Tibial artery (tissue), 4 donors: Measurements from ENCODE around the gene TLX1.

Source experiments
- DNase-seq, 2 donors: peaks; one replicate each; pipeline ENCODE4 v3.0.0-alpha.2; 2019
- H3K27ac ChIP-seq, 2 donors: fragments of 200-600 bp; sonication (generic) in 1 of 2; 1 replicate in 1 of 2; 2 replicates in 1 of 2; pipeline ENCODE4 v1.5.1; 2018 to 2019; ENCODE audit warnings: mild to moderate bottlenecking in 1 of 2
- H3K27me3 ChIP-seq, 2 donors: fragments of 200-600 bp; sonication (generic) in 1 of 2; one replicate each; pipeline versions ENCODE4 v1.5.1 to v1.6.0; 2016 to 2019
- H3K36me3 ChIP-seq, 3 donors: fragments of 200-600 bp; sonication (generic) in 2 of 3; one replicate each; pipeline ENCODE4 v1.5.1; 2016 to 2019; ENCODE audit warnings: mild to moderate bottlenecking in 2 of 3
- H3K4me1 ChIP-seq, 4 donors: fragments of 200-600 bp; sonication (generic) in 2 of 4; 1 replicate in 3 of 4; 2 replicates in 1 of 4; pipeline ENCODE4 v1.5.1; 2016 to 2019
- H3K4me3 ChIP-seq, 2 donors: fragments of 200-600 bp; sonication (generic) in 1 of 2; 1 replicate in 1 of 2; 2 replicates in 1 of 2; pipeline ENCODE4 v1.5.1; 2018 to 2019; ENCODE audit warnings: mild to moderate bottlenecking in 2 of 2
- H3K9me3 ChIP-seq, 3 donors: fragments of 200-600 bp; sonication (generic) in 1 of 3; one replicate each; pipeline ENCODE4 v1.5.1; 2016 to 2019
- intact Hi-C: fragments of 100-400 bp; cut with DNase I; formaldehyde crosslinking; loops from one replicate; pipeline ENCODE4 v1.15.0; 2023; ENCODE audit warnings: low total_unique reads
- TF ChIP-seq, protein P1 (sequence below), 2 experiments: fragments of 200-600 bp in 1 of 2; fragments of 450-650 bp in 1 of 2; IDR thresholded peaks; one replicate each; pipeline ENCODE4 v1.5.1; 2017 to 2019; ENCODE audit warnings: antibody characterized with exemption in 2 of 2, mild to moderate bottlenecking in 1 of 2, moderate library complexity in 1 of 2

TLX1 gene

DNA sequence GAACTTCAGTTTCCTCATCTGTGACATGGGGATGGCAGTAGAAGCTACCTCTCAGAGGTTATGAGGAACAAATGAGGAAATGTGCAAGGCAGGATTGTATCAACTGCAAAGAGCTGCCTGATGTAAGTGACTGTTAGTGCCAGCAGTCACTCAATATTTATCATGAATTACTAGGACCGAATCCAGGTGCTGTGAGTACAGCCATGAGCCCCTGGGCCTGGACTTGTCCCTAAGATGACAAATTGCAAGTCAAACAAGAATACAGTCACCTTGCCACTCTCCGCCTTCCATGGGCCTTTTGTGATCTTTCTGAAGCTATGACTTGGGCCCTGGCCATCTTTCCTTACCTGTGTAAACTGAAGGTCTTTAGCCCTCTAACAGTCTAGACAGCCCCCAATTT, 27.7 kb upstream of the TLX1 start:
- no peaks in the 10 kb centered on the region for H3K36me3 ChIP-seq
- H3K27me3 ChIP-seq = peaks cover 0 to 65% of the 10 kb centered on the region in 2 donors
- no peak overlapping the region for H3K4me3 ChIP-seq
- no peak for DNase-seq
- intact Hi-C loops = no loop called here
- TF ChIP-seq, protein P1, sequence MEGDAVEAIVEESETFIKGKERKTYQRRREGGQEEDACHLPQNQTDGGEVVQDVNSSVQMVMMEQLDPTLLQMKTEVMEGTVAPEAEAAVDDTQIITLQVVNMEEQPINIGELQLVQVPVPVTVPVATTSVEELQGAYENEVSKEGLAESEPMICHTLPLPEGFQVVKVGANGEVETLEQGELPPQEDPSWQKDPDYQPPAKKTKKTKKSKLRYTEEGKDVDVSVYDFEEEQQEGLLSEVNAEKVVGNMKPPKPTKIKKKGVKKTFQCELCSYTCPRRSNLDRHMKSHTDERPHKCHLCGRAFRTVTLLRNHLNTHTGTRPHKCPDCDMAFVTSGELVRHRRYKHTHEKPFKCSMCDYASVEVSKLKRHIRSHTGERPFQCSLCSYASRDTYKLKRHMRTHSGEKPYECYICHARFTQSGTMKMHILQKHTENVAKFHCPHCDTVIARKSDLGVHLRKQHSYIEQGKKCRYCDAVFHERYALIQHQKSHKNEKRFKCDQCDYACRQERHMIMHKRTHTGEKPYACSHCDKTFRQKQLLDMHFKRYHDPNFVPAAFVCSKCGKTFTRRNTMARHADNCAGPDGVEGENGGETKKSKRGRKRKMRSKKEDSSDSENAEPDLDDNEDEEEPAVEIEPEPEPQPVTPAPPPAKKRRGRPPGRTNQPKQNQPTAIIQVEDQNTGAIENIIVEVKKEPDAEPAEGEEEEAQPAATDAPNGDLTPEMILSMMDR (IDR thresholded peaks at IDR 0.05) = no peak
- no peaks in the 10 kb centered on the region for H3K4me1 ChIP-seq
- H3K27ac ChIP-seq = no peak overlapping the region
- H3K9me3 ChIP-seq = no peaks in the 10 kb centered on the region

DNA sequence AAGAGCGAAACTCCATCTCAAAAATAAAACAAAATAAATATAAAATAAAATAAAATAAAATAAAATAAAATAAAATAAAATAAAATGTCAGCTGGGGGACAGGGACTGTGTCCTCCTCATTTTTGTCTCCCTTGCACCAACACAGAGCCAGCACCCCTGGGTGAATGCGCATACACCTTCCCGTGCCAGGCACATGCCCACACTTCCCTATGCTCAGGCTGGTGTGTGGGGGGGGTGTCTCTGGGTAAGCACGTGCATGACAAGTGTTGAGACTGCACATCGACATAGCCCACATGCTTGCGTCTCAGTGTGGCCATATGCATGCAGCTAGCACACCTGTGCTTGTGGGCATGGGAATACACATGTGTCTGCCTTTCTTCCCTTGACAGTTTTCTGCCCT, 24.7 kb upstream of the TLX1 start:
- no peak overlapping the region for H3K4me3 ChIP-seq

DNA sequence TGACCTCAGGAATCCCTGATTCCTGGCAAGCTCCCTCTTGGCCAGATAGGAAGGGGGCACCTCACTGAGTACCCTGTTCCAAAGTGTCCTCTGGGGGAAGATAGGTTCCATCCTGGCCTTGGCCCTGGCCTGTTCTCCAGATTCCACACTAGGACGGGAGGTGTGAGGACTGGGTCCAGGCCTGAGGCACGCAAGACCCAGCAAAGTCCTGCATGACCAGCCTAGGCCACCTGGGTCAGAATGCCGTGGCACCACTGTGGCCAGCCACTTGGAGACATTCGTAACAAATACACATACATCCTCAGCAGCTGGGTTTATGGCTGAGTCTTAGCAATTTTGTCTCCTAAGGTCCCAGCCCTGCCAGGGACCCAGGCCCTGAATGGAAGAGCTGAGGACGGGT, 23.3 kb upstream of the TLX1 start:
- intact Hi-C loops = no loop called here
- TF ChIP-seq, protein P1 (IDR thresholded peaks at IDR 0.05) = no peak
- Histone ChIP-seq H3K4me3 (no peak overlapping the region), H3K27me3 (peaks cover 0 to 60% of the 10 kb centered on the region in 2 donors), H3K9me3 (no peaks in the 10 kb centered on the region), H3K27ac (no peak overlapping the region), H3K4me1 (no peaks in the 10 kb centered on the region), H3K36me3 (no peaks in the 10 kb centered on the region)
- no peak for DNase-seq

More for the DNA sequence above, 24.7 kb upstream of the TLX1 start:
- Histone ChIP-seq H3K27ac (no peak overlapping the region), H3K4me1 (no peaks in the 10 kb centered on the region), H3K36me3 (no peaks in the 10 kb centered on the region), H3K27me3 (peaks cover 0 to 59% of the 10 kb centered on the region in 2 donors), H3K9me3 (no peaks in the 10 kb centered on the region)
- intact Hi-C loops = no loop called here
- TF ChIP-seq, protein P1 (IDR thresholded peaks at IDR 0.05) = no peak
- DNase-seq = no peak

DNA sequence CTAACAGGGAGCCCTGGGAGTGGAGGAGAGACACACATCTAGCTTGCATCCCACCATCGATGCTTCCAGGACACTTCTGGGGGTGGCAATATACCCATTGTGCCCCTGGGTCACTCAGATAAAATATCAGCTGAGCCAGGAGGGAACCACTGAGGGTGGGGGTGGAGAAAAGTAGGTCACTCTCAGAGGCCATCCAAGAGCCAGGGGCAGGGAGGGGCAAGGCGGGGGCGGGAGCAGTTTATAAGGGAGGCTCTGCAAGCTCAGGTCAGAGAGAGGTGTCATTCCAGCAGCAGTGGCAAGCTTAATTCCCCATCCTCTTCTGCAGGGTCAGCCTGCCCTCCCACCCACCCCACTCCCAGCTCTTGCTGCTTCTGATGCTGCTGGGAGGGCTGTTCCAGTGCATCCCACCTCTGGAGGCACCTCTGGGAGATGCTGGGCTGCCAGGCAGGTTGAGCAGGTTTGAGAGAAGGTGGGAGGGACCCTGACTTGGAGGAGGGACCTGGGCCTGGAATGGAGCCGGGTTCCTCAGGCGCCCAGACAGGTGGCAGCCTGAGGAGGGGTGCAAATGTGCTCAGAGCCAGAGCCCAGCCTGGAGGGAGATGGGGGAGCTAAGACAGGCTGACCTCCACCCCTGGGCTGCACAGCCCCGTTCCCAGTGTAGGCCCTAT, 20.1 kb upstream of the TLX1 start:
- Histone ChIP-seq H3K36me3 (no peaks in the 10 kb centered on the region), H3K4me1 (no peaks in the 10 kb centered on the region), H3K27me3 (peaks cover 0 to 72% of the 10 kb centered on the region in 2 donors), H3K27ac (no peak overlapping the region), H3K4me3 (no peak overlapping the region), H3K9me3 (no peaks in the 10 kb centered on the region)
- intact Hi-C loops = no loop called here
- DNase-seq = no peak
- TF ChIP-seq, protein P1 (IDR thresholded peaks at IDR 0.05) = no peak

DNA sequence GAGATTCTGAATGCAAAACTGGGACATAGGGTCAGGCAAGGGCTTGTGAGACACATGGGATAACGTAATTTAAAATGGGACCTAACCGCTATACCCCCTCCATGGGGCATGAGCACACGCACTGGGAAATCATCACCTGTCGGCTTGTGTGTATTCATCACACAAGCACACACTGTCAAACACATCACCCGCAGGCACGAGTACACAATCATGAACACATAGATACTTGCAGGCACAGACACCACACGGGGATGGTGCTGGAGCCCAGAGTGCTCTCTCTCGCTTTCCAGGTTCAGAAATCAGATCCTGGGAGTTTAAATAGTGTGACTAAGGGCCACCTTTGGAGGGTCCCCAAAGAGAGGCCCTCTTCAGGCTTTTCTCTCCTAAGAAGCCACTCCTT, 19.6 kb upstream of the TLX1 start:
- H3K4me1 ChIP-seq = no peaks in the 10 kb centered on the region
- H3K27ac ChIP-seq = no peak overlapping the region
- intact Hi-C loops = no loop called here
- TF ChIP-seq, protein P1 (IDR thresholded peaks at IDR 0.05) = no peak
- no peak for DNase-seq
- H3K9me3 ChIP-seq = no peaks in the 10 kb centered on the region
- H3K27me3 ChIP-seq = peaks cover 0 to 77% of the 10 kb centered on the region in 2 donors
- H3K36me3 ChIP-seq = no peaks in the 10 kb centered on the region
- H3K4me3 ChIP-seq = no peak overlapping the region
